Measurements from ENCODE around the gene GNL3L.
"Not testable (repeated sequence)": the region's sequence is repeated elsewhere in the genome, so short reads cannot be mapped to it uniquely, and the experiment has no call there.

GNL3L gene

DNA sequence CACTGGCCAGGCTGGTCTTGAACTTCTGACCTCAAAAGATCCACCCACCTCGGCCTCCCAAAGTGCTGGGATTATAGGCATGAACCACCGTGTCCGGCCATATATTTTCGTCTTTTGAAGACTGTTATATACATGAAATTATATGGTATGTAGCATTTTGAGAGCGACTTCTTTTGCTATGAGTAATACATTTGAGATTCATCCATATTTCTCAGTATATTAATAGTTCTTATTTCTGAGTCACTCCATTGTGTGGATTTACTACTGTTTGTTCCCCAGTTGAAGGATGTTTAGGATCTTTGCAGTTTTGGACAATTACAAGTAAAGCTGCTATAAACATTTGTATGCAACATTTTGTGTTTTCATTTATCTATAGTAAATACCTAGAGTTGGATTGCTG is 34.9 kb downstream of the GNL3L start:
- DNase-seq, result no peak

DNA sequence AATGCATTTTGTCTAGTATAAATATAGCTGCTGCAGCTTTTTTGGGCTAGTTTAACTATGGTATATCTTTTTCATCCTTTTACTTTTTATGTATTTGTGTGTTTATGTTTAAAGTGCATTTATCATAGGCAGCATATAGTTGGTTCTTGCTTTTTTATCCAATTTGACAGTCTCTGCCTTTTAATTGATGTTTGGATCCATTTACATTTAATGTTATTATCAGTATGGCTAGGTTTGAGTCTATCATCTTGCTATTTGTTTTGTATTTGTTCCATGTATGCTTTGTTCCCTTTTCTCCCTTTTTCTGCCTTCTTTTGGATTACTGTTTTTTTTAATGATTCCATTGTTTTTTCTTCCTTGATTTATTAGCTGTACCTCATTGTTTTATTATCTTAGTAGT is 40.3 kb downstream of the GNL3L start:
- DNase-seq, result no peak

DNA sequence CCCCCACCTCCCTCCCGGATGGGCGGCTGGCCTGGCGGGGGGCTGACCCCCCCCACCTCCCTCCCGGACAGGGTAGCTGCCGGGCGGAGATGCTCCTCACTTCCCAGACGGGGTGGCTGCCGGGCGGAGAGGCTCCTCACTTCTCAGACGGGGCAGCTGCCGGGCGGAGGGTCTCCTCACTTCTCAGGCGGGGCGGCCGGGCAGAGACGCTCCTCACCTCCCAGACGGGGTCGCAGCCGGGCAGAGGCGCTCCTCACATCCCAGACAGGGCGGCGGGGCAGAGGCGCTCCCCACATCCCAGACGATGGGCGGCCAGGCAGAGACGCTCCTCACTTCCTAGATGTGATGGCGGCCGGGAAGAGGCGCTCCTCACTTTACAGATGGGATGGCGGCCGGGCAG is 42.6 kb downstream of the GNL3L start:
- DNase-seq, result not testable (repeated sequence)

DNA sequence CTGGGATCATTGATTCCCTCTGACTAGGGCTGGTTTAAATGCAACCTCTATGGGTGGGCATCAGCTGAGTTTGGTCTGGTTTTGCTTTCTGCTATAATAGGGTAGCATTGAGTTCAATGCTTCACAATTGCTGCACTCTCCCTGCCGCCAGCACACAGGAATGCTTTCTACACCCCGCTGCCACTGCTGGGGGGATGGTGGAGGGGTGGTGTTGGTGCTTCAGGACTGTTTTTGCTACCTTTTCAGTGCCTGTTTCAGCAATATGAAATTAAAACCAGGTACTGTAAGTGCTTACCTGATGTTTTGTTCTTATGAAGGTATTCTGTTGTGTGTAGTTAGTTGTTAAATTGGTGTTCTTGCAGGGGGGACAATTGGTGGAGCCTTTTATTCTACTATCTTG is 67.7 kb downstream of the GNL3L start:
- no peak for DNase-seq

DNA sequence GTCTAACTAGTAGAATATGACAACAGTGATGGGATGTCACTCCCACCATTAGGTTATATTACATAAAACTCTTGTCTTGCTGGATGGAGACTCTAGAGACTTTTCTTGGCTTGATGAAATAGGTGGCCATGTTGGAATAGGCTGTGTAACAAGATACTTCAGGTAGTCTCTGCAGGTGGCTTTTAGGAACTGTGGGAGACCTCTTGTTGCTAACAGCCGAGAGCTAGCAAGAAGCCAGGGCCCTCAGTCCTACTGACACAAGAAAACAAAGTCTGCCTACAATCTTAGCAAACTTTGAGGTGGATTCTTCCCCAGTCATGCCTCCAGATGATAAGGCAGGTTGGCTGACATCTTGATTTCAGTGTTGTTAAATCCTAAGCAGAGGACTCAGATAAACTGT is 72.5 kb downstream of the GNL3L start:
- no peak for DNase-seq

All from AML-193 (cell line).